ENCODE measurements around the gene ARMC3.
"Not testable (repeated sequence)": the region's sequence is repeated elsewhere in the genome, so short reads cannot be mapped to it uniquely, and the experiment has no call there.

Gene ARMC3

DNA sequence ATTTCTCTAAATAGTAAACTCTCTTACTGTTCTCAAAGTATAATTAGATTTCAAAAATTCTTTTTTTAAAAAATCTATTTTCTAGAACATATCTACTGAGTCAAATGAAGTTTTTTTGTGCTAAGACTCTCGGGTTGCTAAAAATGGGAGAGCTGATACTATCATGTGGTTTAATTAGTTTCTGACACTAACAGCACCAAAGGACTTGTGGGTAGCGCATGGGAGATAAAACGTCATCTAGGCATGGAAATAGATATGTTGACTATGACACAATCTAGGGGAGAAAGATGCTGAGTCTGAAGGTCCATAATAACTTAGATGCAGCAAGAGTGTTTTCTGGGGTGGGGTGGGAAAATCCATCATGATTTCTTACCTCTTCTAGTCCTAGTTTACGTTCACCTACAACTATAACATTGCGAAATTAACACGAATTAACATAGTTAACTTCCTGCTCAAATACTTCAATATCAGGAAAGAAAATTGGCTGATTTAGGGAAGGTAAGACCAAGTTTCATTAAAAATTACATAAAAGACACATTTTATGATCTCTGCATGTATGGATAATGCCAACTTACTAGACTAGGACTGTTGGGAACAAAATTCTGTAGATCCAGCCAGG is 14.3 kb upstream of the ARMC3 start:
- Mint-ChIP-seq H3K4me1 (peaks cover 41% of the 10 kb centered on the region), H3K36me3 (ENCODE audit: low read depth) (peaks cover 11% of the 10 kb centered on the region), H3K4me3 (no peak overlapping the region), H3K9me3 (peaks cover 34% of the 10 kb centered on the region), H3K27ac (peak overlapping the region in 2 of 3 experiments; percentile 3 to 86), H3K27me3 (ENCODE audit: low read depth) (peaks cover 4% of the 10 kb centered on the region)
- no peak for TF ChIP-seq CTCF (IDR thresholded peaks at IDR 0.05; ENCODE audit: unreplicated experiment in 3 of 3)

- peak overlapping the region; percentile 17 to 86 (median 83) for H3K27ac Mint-ChIP-seq
- peaks cover 4% of the 10 kb centered on the region for H3K27me3 Mint-ChIP-seq (ENCODE audit: low read depth)
- H3K9me3 Mint-ChIP-seq: peaks cover 21% of the 10 kb centered on the region
- TF ChIP-seq CTCF (IDR thresholded peaks at IDR 0.05; ENCODE audit: unreplicated experiment in 3 of 3): no peak
- no peak overlapping the region for H3K4me3 Mint-ChIP-seq
- peaks cover 41% of the 10 kb centered on the region for H3K4me1 Mint-ChIP-seq
- peaks cover 4% of the 10 kb centered on the region for H3K36me3 Mint-ChIP-seq (ENCODE audit: low read depth)
Measured at GRCh38 chr10:22915314-22915713, 12.5 kb upstream of the ARMC3 start.

DNA sequence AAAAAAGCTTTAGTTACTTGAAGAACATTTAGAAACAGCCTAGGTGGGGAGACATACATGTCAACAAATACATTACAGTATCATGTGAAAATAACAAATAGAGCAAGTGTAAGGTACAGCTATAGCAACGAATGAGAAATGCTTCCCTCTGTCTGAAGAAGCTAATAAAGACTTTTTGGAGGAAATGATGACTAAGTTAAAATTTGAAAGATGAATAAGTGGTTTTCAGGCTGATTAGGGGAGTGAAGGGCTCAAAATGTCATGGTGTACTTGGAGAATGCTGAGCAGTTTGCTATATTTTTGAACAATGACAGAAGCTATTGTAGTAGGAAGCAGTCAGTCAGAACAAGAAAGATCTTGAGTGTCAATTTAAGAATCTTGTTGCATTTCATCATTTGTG is 2.8 kb upstream of the ARMC3 start:
- H3K9me3 Mint-ChIP-seq: peaks cover 10% of the 10 kb centered on the region
- H3K4me3 Mint-ChIP-seq: no peak overlapping the region
- no peaks in the 10 kb centered on the region for H3K4me1 Mint-ChIP-seq
- no peak overlapping the region for H3K27ac Mint-ChIP-seq
- H3K36me3 Mint-ChIP-seq (ENCODE audit: low read depth): no peaks in the 10 kb centered on the region
- no peak for TF ChIP-seq CTCF (IDR thresholded peaks at IDR 0.05; ENCODE audit: unreplicated experiment in 3 of 3)
- H3K27me3 Mint-ChIP-seq (ENCODE audit: low read depth): no peaks in the 10 kb centered on the region

DNA sequence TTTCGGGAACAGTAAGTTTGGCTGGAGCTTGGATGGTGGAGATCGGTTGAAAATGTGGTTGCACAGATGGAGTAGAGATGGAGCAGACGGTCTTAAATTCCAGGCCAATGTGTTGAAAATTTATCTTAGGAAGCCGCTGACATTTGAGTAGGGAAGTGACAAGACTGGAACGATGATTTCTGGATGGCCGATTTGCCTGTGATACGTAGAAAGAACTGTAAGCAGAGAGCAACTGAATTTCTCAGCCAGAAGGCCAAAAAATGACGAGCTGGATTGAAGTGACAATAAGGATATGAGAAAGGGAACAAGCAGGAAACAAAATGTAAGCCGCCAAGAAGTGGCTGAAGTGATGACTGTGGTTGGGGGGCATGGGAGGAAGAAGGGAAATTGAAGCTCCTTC is 687 bp upstream of the ARMC3 start:
- TF ChIP-seq CTCF (IDR thresholded peaks at IDR 0.05; ENCODE audit: unreplicated experiment in 3 of 3): no peak
- H3K9me3 Mint-ChIP-seq: peaks cover 2% of the 10 kb centered on the region
- H3K4me1 Mint-ChIP-seq: no peaks in the 10 kb centered on the region
- H3K4me3 Mint-ChIP-seq: no peak overlapping the region
- no peak overlapping the region for H3K27ac Mint-ChIP-seq
- H3K36me3 Mint-ChIP-seq (ENCODE audit: low read depth): no peaks in the 10 kb centered on the region
- no peaks in the 10 kb centered on the region for H3K27me3 Mint-ChIP-seq (ENCODE audit: low read depth)

DNA sequence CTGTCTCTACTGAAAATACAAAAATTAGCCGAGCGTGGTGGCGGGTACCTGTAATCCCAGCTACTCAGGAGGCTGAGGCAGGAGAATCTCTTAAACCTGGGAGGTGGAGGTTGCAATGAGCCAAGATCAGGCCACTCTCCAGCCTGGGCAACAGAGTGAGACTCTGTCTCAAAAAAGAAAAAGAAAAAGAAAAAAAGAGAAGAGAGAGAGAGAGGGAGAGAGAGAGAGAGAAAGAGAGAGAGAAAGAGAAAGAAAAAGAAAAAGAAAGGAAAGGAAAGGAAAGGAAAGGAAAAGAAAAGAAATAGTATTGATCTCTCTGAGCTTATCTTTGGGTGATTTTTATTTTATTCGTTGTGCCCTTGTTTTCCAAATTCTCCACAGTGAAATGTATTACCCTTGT is 1.2 kb downstream of the ARMC3 start:
- H3K36me3 Mint-ChIP-seq (ENCODE audit: low read depth); H3K9me3 Mint-ChIP-seq: not testable (repeated sequence)
- peak overlapping the region in 2 of 3 experiments; percentile 45 to 72 for H3K4me3 Mint-ChIP-seq

DNA sequence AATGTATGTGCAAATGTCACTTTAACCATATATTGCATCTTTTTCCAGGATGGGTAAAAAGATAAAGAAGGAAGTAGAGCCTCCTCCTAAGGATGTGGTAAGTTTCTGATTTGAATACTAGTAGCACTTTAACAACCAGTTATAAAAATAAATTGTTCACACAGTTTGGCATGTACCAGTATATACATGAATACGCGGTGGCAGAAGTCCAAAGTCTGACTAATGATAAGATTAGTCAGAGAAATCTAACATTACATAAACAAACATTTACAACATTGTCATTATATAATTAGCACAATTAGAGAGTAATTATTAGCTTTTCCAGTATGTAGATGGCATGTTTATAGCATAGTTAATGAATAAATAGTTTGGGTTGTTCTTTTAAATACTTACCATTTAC is 4.1 kb downstream of the ARMC3 start:
- Mint-ChIP-seq H3K4me3 (no peak overlapping the region), H3K27ac (no peak overlapping the region), H3K4me1 (no peaks in the 10 kb centered on the region), H3K9me3 (no peaks in the 10 kb centered on the region), H3K36me3 (ENCODE audit: low read depth) (no peaks in the 10 kb centered on the region), H3K27me3 (ENCODE audit: low read depth) (no peaks in the 10 kb centered on the region)
- no peak for TF ChIP-seq CTCF (IDR thresholded peaks at IDR 0.05; ENCODE audit: unreplicated experiment in 3 of 3)

More for the DNA sequence above, 1.2 kb downstream of the ARMC3 start:
- not testable (repeated sequence) for H3K4me1 Mint-ChIP-seq; H3K27ac Mint-ChIP-seq; H3K27me3 Mint-ChIP-seq (ENCODE audit: low read depth)
